Measurements from ENCODE around the gene WDR27.
"Not testable (repeated sequence)": the region's sequence is repeated elsewhere in the genome, so short reads cannot be mapped to it uniquely, and the experiment has no call there.

WDR27 gene

GRCh38 chr6:169557887-169558286 lies 143.9 kb downstream of the WDR27 start:
- DNase-seq, result no peak

- DNase-seq, result no peak
These were observed 144.9 kb downstream of the WDR27 start for GRCh38 chr6:169556758-169557548.

GRCh38 chr6:169555971-169556617 lies 145.7 kb downstream of the WDR27 start:
- DNase-seq, result no peak

- DNase-seq, result no peak
These were observed 155.8 kb downstream of the WDR27 start for GRCh38 chr6:169545982-169546381.

GRCh38 chr6:169543704-169544103 lies 158.1 kb downstream of the WDR27 start:
- DNase-seq, result no peak

- no peak for DNase-seq
These were observed 159.3 kb downstream of the WDR27 start for GRCh38 chr6:169542491-169542890.

GRCh38 chr6:169539176-169539897 lies 162.5 kb downstream of the WDR27 start:
- no peak for DNase-seq

GRCh38 chr6:169536446-169537170 lies 165.2 kb downstream of the WDR27 start:
- no peak for DNase-seq

- DNase-seq, result no peak
These were observed 167.8 kb downstream of the WDR27 start for GRCh38 chr6:169534039-169534421.

GRCh38 chr6:169533301-169534038 lies 168.4 kb downstream of the WDR27 start:
- no peak for DNase-seq

- DNase-seq, result no peak
These were observed 171.1 kb downstream of the WDR27 start for GRCh38 chr6:169530752-169531123.

GRCh38 chr6:169529931-169530751 lies 171.7 kb downstream of the WDR27 start:
- no peak for DNase-seq

GRCh38 chr6:169528755-169529154 lies 173.1 kb downstream of the WDR27 start:
- no peak for DNase-seq

- DNase-seq, result no peak
These were observed 174.5 kb downstream of the WDR27 start for GRCh38 chr6:169527306-169527705.

- DNase-seq, result no peak
These were observed 180.0 kb downstream of the WDR27 start for GRCh38 chr6:169521825-169522224.

GRCh38 chr6:169520104-169520503 lies 181.7 kb downstream of the WDR27 start:
- DNase-seq, result no peak

GRCh38 chr6:169518451-169518850 lies 183.4 kb downstream of the WDR27 start:
- no peak for DNase-seq

GRCh38 chr6:169513478-169514193 lies 188.2 kb downstream of the WDR27 start:
- no peak for DNase-seq

- not testable (repeated sequence) for DNase-seq
These were observed 190.0 kb downstream of the WDR27 start for GRCh38 chr6:169511785-169512184.

GRCh38 chr6:169510871-169511270 lies 191.0 kb downstream of the WDR27 start:
- DNase-seq, result no peak

GRCh38 chr6:169508452-169508851 lies 193.4 kb downstream of the WDR27 start:
- DNase-seq, result no peak
